Neural cell (in vitro differentiated cells): ENCODE measurements around the gene HEYL. TPM values are rescaled to one million over a fixed set of nuclear protein-coding genes. Genes with fewer than 3 reads are reported as not detected.

ENCODE experiments used
- H2AFZ ChIP-seq: fragments of 200-600, 300-800 bp; sonication (generic), shearing (Covaris generic); 2 replicates; pipeline ENCODE4 v1.6.0; 2014; ENCODE audit warnings: low read depth, mild to moderate bottlenecking, antibody characterized with exemption, low read length, moderate library complexity
- H3F3A ChIP-seq: fragments of 200-600 bp; shearing (Covaris generic); 2 replicates; pipeline ENCODE4 v1.6.1; 2016; ENCODE audit warnings: mild to moderate bottlenecking, moderate library complexity, mixed read lengths, antibody characterized with exemption, low read length; ENCODE audit not compliant: insufficient read depth, poor library complexity, severe bottlenecking
- H3K27ac ChIP-seq: fragments of 200-600, 300-800 bp; sonication (generic), shearing (Covaris generic); 2 replicates; pipeline ENCODE4 v1.5.1; 2014; ENCODE audit warnings: mild to moderate bottlenecking, low read length, moderate library complexity
- H3K27me3 ChIP-seq: fragments of 300-800, 200-600 bp; sonication (generic), shearing (Covaris generic); 2 replicates; pipeline ENCODE4 v1.6.0; 2014; ENCODE audit warnings: mild to moderate bottlenecking, low read depth, low read length, moderate library complexity; ENCODE audit not compliant: insufficient read depth
- H3K36me3 ChIP-seq: fragments of 300-800, 200-600 bp; sonication (generic), shearing (Covaris generic); 2 replicates; pipeline ENCODE4 v1.5.1; 2014; ENCODE audit warnings: mild to moderate bottlenecking, antibody characterized with exemption, low read length, moderate library complexity; ENCODE audit not compliant: insufficient read depth
- H3K4me2 ChIP-seq: fragments of 300-800, 200-600 bp; sonication (generic), shearing (Covaris generic); 2 replicates; pipeline ENCODE4 v1.6.0; 2014; ENCODE audit warnings: mild to moderate bottlenecking, low read length
- H3K4me3 ChIP-seq: fragments of 300-800, 200-600 bp; sonication (generic), shearing (Covaris generic); 2 replicates; pipeline ENCODE4 v1.5.1; 2014; ENCODE audit warnings: mild to moderate bottlenecking, low read length, moderate library complexity
- H3K79me2 ChIP-seq: fragments of 200-600 bp; shearing (Covaris generic); replicated peaks from 2 replicates; pipeline ENCODE4 v1.6.0; 2014; ENCODE audit warnings: mild to moderate bottlenecking, low read length, moderate library complexity; ENCODE audit not compliant: insufficient read depth
- H3K9ac ChIP-seq: fragments of 300-800, 200-600 bp; sonication (generic), shearing (Covaris generic); 2 replicates; pipeline ENCODE4 v1.6.1; 2016; ENCODE audit warnings: mild to moderate bottlenecking, low read length, mixed read lengths
- H3K9me2 ChIP-seq: fragments of 200-600 bp; shearing (Covaris generic); 2 replicates; pipeline ENCODE4 v1.6.1; 2016; ENCODE audit warnings: mild to moderate bottlenecking, low read length, mixed read lengths; ENCODE audit not compliant: insufficient read depth
- H3K9me3 ChIP-seq: fragments of 200-600, 300-800 bp; sonication (generic), shearing (Covaris generic); 2 replicates; pipeline ENCODE4 v1.6.1; 2016; ENCODE audit warnings: mild to moderate bottlenecking, mixed run types, low read length, moderate library complexity, mixed read lengths
- H4K20me1 ChIP-seq: fragments of 200-600 bp; shearing (Covaris generic); 2 replicates; pipeline ENCODE4 v1.6.1; 2016; ENCODE audit warnings: mild to moderate bottlenecking, mixed run types; ENCODE audit not compliant: insufficient read depth
- CTCF ChIP-seq: fragments of 450-650 bp; IDR thresholded peaks from 2 replicates; pipeline ENCODE4 v1.5.1; 2014; ENCODE audit warnings: antibody characterized with exemption, mild to moderate bottlenecking, moderate library complexity; ENCODE audit not compliant: poor library complexity, severe bottlenecking
- EP300 ChIP-seq: fragments of 450-650 bp; conservative IDR thresholded peaks from 2 replicates; pipeline ENCODE4 v1.6.1; 2014; ENCODE audit warnings: antibody characterized with exemption, mild to moderate bottlenecking, moderate library complexity; ENCODE audit not compliant: poor library complexity, severe bottlenecking
- MXI1 ChIP-seq: fragments of 450-650 bp; conservative IDR thresholded peaks from 2 replicates; pipeline ENCODE4 v1.6.1; 2014; ENCODE audit warnings: antibody characterized with exemption, mild to moderate bottlenecking; ENCODE audit not compliant: poor library complexity, severe bottlenecking
- POLR2AphosphoS5 ChIP-seq: IDR thresholded peaks from 2 replicates; pipeline ENCODE4 v1.6.1; 2012
- REST ChIP-seq: IDR thresholded peaks from 2 replicates; pipeline ENCODE4 v1.6.1; 2012; ENCODE audit warnings: borderline replicate concordance
- SMC3 ChIP-seq: fragments of 450-650 bp; conservative IDR thresholded peaks from 2 replicates; pipeline ENCODE4 v1.6.1; 2014; ENCODE audit warnings: antibody characterized with exemption, mild to moderate bottlenecking, moderate library complexity; ENCODE audit not compliant: poor library complexity
- TAF1 ChIP-seq: IDR thresholded peaks from 2 replicates; pipeline ENCODE4 v1.6.1; 2012; ENCODE audit warnings: low read depth
- polyA plus RNA-seq: library from polyadenylated mRNA; depleted of rRNA; stranded (reverse); fragments of >200 nt; gene quantifications from 2 replicates; pipeline ENCODE4 v1.2.3, GENCODE V29; 2014

The HEYL gene
- polyA plus RNA-seq, 1 donor from 2014 or later = not detected

- H4K20me1 ChIP-seq = no peaks in the 10 kb centered on the region
- no peak overlapping the region for H3K9ac ChIP-seq
- H3K27ac ChIP-seq = no peak overlapping the region
- no peak overlapping the region for H3K4me2 ChIP-seq
- H2AFZ ChIP-seq = no peak overlapping the region
- H3K9me3 ChIP-seq = no peaks in the 10 kb centered on the region
- H3K4me3 ChIP-seq = no peak overlapping the region
- no peaks in the 10 kb centered on the region for H3K27me3 ChIP-seq
- no peaks in the 10 kb centered on the region for H3K36me3 ChIP-seq
- no peak for TF ChIP-seq MXI1
- TF ChIP-seq CTCF = no peak
- TF ChIP-seq TAF1 = no peak
- TF ChIP-seq POLR2AphosphoS5 = no peak
- TF ChIP-seq SMC3 = no peak
- H3K79me2 ChIP-seq = no peaks in the 10 kb centered on the region
- no peaks in the 10 kb centered on the region for H3K9me2 ChIP-seq
- H3F3A ChIP-seq = no peaks in the 10 kb centered on the region
Observed at GRCh38 chr1:39662861-39663260, 23.4 kb upstream of the HEYL start.

GRCh38 chr1:39659538-39659937 is 20.1 kb upstream of the HEYL start:
- H2AFZ ChIP-seq = no peak overlapping the region
- H3K27ac ChIP-seq = no peak overlapping the region
- no peak overlapping the region for H3K4me3 ChIP-seq
- no peaks in the 10 kb centered on the region for H3K27me3 ChIP-seq
- H3K9ac ChIP-seq = no peak overlapping the region
- TF ChIP-seq POLR2AphosphoS5 (no peak), EP300 (no peak)
- H3K4me2 ChIP-seq = no peak overlapping the region
- no peaks in the 10 kb centered on the region for H3K36me3 ChIP-seq
- no peaks in the 10 kb centered on the region for H3K79me2 ChIP-seq
- no peaks in the 10 kb centered on the region for H3F3A ChIP-seq
- H3K9me2 ChIP-seq = no peaks in the 10 kb centered on the region
- no peaks in the 10 kb centered on the region for H4K20me1 ChIP-seq
- H3K9me3 ChIP-seq = no peaks in the 10 kb centered on the region

GRCh38 chr1:39659110-39659509 is 19.7 kb upstream of the HEYL start:
- no peak for TF ChIP-seq POLR2AphosphoS5
- no peak for TF ChIP-seq REST
- TF ChIP-seq SMC3 = no peak
- no peak overlapping the region for H3K4me3 ChIP-seq
- H3K4me2 ChIP-seq = no peak overlapping the region
- no peaks in the 10 kb centered on the region for H4K20me1 ChIP-seq
- no peaks in the 10 kb centered on the region for H3F3A ChIP-seq
- no peaks in the 10 kb centered on the region for H3K36me3 ChIP-seq
- H3K27ac ChIP-seq = no peak overlapping the region
- H3K27me3 ChIP-seq = no peaks in the 10 kb centered on the region
- H2AFZ ChIP-seq = no peak overlapping the region
- H3K9me2 ChIP-seq = no peaks in the 10 kb centered on the region
- H3K79me2 ChIP-seq = no peaks in the 10 kb centered on the region
- H3K9ac ChIP-seq = no peak overlapping the region
- no peaks in the 10 kb centered on the region for H3K9me3 ChIP-seq
